Nephron (organoid): ENCODE data around the gene ATP8A1.

Experiments
- H3K27ac Mint-ChIP-seq, 3 experiments: 2 replicates each; pipeline ENCODE4 v1.8.0; 2020; ENCODE audit warnings: mixed read lengths in 3 of 3, mild to moderate bottlenecking in 2 of 3, moderate library complexity in 1 of 3
- H3K27me3 Mint-ChIP-seq: 2 replicates; pipeline ENCODE4 v1.8.0; 2021; ENCODE audit warnings: low read depth, mild to moderate bottlenecking, moderate library complexity, mixed read lengths
- H3K36me3 Mint-ChIP-seq: 2 replicates; pipeline ENCODE4 v1.8.0; 2020; ENCODE audit warnings: low read depth, mixed read lengths
- H3K4me1 Mint-ChIP-seq: 2 replicates; pipeline ENCODE4 v1.8.0; 2020; ENCODE audit warnings: mixed read lengths
- H3K4me3 Mint-ChIP-seq, 3 experiments: 2 replicates each; pipeline ENCODE4 v1.8.0; 2020; ENCODE audit warnings: mild to moderate bottlenecking in 3 of 3, mixed read lengths in 3 of 3, moderate library complexity in 2 of 3
- H3K9me3 Mint-ChIP-seq: 2 replicates; pipeline ENCODE4 v1.8.0; 2020; ENCODE audit warnings: mixed read lengths
- TF ChIP-seq, protein P1 (sequence below), 3 experiments: fragments of 200-600 bp; sonication (generic); IDR thresholded peaks; one replicate each; pipeline ENCODE4 v1.5.0; 2021; ENCODE audit warnings: antibody characterized with exemption in 3 of 3; ENCODE audit not compliant: unreplicated experiment in 3 of 3

ATP8A1 gene

DNA sequence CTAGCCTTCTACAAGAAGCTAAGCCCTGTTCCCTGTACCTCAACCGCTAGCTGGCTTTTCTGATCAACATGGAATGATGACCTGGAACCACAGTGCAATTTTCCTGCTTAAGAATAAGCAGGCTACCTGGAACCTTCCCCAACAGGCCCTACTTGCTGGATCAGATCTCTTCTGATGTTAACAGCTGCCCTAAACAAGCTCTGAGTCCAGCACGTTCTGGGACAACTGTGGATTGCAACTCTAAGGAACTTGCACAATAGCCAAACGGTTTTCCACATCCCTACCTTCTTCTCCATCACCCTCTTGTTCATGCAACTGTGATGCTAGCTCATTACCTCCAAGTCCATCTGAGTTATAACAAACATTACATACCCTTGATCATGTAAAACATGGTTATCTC is 19.8 kb downstream of the ATP8A1 start:
- Mint-ChIP-seq H3K36me3 (no peaks in the 10 kb centered on the region), H3K27me3 (no peaks in the 10 kb centered on the region), H3K4me1 (peaks cover 18% of the 10 kb centered on the region), H3K4me3 (no peak overlapping the region), H3K27ac (no peak overlapping the region), H3K9me3 (no peaks in the 10 kb centered on the region)
- TF ChIP-seq, protein P1, sequence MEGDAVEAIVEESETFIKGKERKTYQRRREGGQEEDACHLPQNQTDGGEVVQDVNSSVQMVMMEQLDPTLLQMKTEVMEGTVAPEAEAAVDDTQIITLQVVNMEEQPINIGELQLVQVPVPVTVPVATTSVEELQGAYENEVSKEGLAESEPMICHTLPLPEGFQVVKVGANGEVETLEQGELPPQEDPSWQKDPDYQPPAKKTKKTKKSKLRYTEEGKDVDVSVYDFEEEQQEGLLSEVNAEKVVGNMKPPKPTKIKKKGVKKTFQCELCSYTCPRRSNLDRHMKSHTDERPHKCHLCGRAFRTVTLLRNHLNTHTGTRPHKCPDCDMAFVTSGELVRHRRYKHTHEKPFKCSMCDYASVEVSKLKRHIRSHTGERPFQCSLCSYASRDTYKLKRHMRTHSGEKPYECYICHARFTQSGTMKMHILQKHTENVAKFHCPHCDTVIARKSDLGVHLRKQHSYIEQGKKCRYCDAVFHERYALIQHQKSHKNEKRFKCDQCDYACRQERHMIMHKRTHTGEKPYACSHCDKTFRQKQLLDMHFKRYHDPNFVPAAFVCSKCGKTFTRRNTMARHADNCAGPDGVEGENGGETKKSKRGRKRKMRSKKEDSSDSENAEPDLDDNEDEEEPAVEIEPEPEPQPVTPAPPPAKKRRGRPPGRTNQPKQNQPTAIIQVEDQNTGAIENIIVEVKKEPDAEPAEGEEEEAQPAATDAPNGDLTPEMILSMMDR (IDR thresholded peaks at IDR 0.05; ENCODE audit: unreplicated experiment in 3 of 3) = no peak

DNA sequence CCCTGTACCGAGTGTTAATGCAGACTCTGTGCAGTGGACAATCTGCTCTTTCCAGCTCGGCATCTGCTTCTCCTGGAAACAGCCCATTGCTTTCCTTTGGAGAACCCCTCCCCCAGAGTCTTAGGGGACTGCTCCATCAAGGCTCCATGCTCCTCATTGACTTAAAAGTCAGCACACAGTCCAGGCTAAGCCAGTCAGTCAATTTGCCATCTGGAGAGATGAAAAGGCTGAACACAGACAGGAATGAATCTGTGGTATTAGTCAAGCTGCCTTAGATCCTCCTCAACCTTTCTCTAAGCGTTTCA is 20.3 kb downstream of the ATP8A1 start:
- Mint-ChIP-seq H3K4me1 (peaks cover 18% of the 10 kb centered on the region), H3K9me3 (no peaks in the 10 kb centered on the region), H3K27me3 (no peaks in the 10 kb centered on the region), H3K4me3 (no peak overlapping the region), H3K27ac (no peak overlapping the region), H3K36me3 (no peaks in the 10 kb centered on the region)
- TF ChIP-seq, protein P1 (IDR thresholded peaks at IDR 0.05; ENCODE audit: unreplicated experiment in 3 of 3) = no peak

DNA sequence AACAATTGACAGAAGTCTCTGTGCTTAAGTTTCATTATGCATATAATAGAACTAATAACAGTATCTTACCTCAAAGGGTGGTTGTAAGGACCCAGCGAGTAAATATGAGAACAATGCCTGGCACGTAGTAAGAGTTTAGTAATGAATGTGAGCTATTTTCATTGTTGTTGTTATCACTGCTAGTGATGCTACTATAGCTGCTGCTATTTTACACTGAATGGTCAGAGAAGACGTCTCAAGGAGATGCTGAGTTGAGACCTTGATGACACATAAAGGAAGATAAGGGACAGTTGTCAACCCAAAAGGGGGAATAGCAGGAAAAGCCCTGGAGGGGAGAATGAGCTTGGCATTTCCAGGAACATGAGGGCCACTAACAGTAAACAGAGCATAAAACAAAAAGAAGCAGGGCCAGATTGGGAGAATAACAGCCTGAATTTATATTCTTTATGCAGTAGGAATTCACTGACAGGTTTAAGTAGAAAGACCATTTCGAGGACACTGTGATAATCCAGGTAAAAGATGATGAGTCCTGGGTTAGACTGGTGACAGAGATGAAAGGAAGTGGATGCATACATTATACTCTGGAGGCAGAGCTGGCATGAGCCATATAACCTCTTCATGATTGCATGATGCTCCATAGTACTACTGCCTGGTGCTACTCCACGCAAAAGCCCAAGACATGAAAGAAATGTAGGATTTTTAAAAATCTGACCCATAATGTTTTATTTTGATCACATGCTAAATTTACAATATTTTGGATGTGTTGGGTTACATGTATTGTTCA is 23.1 kb downstream of the ATP8A1 start:
- H3K27ac Mint-ChIP-seq = no peak overlapping the region
- no peaks in the 10 kb centered on the region for H3K9me3 Mint-ChIP-seq
- H3K4me3 Mint-ChIP-seq = no peak overlapping the region
- TF ChIP-seq, protein P1 (IDR thresholded peaks at IDR 0.05; ENCODE audit: unreplicated experiment in 3 of 3) = no peak
- H3K36me3 Mint-ChIP-seq = no peaks in the 10 kb centered on the region
- H3K27me3 Mint-ChIP-seq = no peaks in the 10 kb centered on the region
- peaks cover 13% of the 10 kb centered on the region for H3K4me1 Mint-ChIP-seq

DNA sequence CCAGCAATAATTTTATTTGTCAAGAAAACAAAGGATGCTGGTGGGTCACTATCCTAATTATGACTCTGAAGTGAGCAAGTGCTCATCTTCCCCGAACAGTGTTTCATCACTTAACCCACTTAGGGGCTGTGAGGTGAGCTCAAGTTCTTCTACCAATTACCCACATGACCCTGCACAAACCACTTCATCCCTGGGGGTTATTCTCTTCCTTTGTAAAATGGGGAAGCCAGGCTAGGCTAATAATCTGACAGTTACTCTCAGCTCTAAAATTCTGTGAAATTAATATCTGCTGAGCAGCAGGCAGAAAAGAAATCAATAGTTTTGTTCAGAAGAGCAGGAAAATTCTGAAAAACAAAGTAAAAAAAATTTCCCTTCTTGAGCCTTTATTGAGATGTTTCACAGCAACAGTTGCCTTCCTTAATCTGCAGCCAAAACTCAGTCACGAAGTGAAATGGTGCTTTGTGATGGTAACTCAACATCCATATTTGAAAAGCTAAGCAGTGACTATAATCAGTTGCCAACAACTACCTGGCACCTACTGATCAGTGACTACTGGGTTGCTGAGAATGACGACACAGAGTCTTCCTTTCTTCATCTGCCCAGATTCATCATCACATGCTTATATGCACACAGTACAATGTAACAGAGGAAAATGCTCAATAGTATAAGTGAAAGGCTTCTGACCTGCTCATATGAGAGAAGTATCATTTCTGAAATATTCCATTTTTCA is 24.1 kb downstream of the ATP8A1 start:
- Mint-ChIP-seq H3K27me3 (no peaks in the 10 kb centered on the region), H3K4me1 (peaks cover 17% of the 10 kb centered on the region), H3K4me3 (no peak overlapping the region), H3K9me3 (no peaks in the 10 kb centered on the region), H3K36me3 (no peaks in the 10 kb centered on the region), H3K27ac (no peak overlapping the region)
- TF ChIP-seq, protein P1 (IDR thresholded peaks at IDR 0.05; ENCODE audit: unreplicated experiment in 3 of 3) = no peak

DNA sequence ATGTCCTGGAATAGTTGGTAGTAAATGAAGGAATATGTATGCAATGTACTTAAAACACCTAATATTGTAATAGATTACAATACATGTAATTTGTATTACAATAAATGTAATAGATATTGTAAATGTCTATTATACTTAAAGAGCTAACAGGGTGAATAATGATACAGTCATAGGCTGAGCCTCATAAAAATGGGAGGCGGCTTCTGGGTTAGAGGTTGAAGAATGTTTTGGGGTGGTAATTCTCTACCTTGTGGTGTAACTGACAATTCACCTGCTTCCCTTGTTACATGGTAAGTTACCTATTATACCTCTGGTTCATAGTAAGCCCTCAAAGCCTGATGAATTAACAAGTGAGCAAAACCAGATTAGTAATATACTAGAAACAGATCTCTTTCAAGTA is 26.0 kb downstream of the ATP8A1 start:
- Mint-ChIP-seq H3K27ac (no peak overlapping the region), H3K27me3 (no peaks in the 10 kb centered on the region), H3K4me3 (no peak overlapping the region)

More for the DNA sequence above, 26.0 kb downstream of the ATP8A1 start:
- peaks cover 14% of the 10 kb centered on the region for H3K4me1 Mint-ChIP-seq
- H3K36me3 Mint-ChIP-seq = no peaks in the 10 kb centered on the region
- TF ChIP-seq, protein P1 (IDR thresholded peaks at IDR 0.05; ENCODE audit: unreplicated experiment in 3 of 3) = no peak
- no peaks in the 10 kb centered on the region for H3K9me3 Mint-ChIP-seq
